Mesenchymal stem cell (in vitro differentiated cells and primary cell): ENCODE measurements around the gene TUBA8.

Experiments
- DNase-seq: peaks from one replicate; pipeline ENCODE4 v3.0.0-alpha.2; 2013
- H2AFZ ChIP-seq: one replicate; pipeline ENCODE4 v1.6.1; 2013; ENCODE audit warnings: low read depth, mild to moderate bottlenecking, control low read depth, inconsistent platforms, low read length, moderate library complexity
- H2AK5ac ChIP-seq: 2 replicates; pipeline ENCODE4 v1.6.1; 2013; ENCODE audit warnings: low read length, moderate library complexity, mild to moderate bottlenecking, inconsistent platforms; ENCODE audit not compliant: severe bottlenecking
- H2BK120ac ChIP-seq: one replicate; pipeline ENCODE4 v1.6.1; 2013; ENCODE audit warnings: low read depth, mild to moderate bottlenecking, inconsistent platforms, low read length, moderate library complexity
- H2BK12ac ChIP-seq, 2 experiments: one replicate each; pipeline ENCODE4 v1.6.1; 2013; ENCODE audit warnings: inconsistent platforms in 2 of 2, low read length in 2 of 2, mild to moderate bottlenecking in 2 of 2, moderate library complexity in 2 of 2, control low read depth in 1 of 2
- H2BK15ac ChIP-seq: one replicate; pipeline ENCODE4 v1.6.1; 2013; ENCODE audit warnings: mild to moderate bottlenecking, low read depth, inconsistent platforms; ENCODE audit not compliant: poor library complexity, severe bottlenecking
- H2BK5ac ChIP-seq: 2 replicates; pipeline ENCODE4 v1.6.1; 2013; ENCODE audit warnings: low read depth, mild to moderate bottlenecking, low read length, control low read depth, inconsistent platforms; ENCODE audit not compliant: poor library complexity, severe bottlenecking
- H3K14ac ChIP-seq, 2 experiments: one replicate each; pipeline ENCODE4 v1.6.1; 2013; ENCODE audit warnings: inconsistent platforms in 2 of 2, low read length in 2 of 2, control low read depth in 1 of 2, mild to moderate bottlenecking in 1 of 2, moderate library complexity in 1 of 2
- H3K18ac ChIP-seq, 2 experiments: one replicate each; pipeline ENCODE4 v1.6.1; 2013; ENCODE audit warnings: inconsistent platforms in 2 of 2, low read length in 2 of 2, control low read depth in 1 of 2, low read depth in 1 of 2, mild to moderate bottlenecking in 1 of 2
- H3K23ac ChIP-seq, 2 experiments: one replicate each; pipeline ENCODE4 v1.6.1; 2013; ENCODE audit warnings: inconsistent platforms in 2 of 2, low read length in 2 of 2, mild to moderate bottlenecking in 2 of 2, moderate library complexity in 2 of 2, control low read depth in 1 of 2
- H3K27ac ChIP-seq: 2 replicates; pipeline ENCODE4 v1.5.1; 2013; ENCODE audit warnings: mild to moderate bottlenecking, moderate library complexity, low read length, control low read depth, inconsistent platforms; ENCODE audit not compliant: poor library complexity, severe bottlenecking
- H3K27me3 ChIP-seq, 2 experiments: 2 replicates each; pipeline versions ENCODE4 v1.6.1 to v1.7.0; 2013; ENCODE audit warnings: low read length in 2 of 2, mild to moderate bottlenecking in 2 of 2, moderate library complexity in 2 of 2, control low read depth in 1 of 2, inconsistent platforms in 1 of 2; ENCODE audit not compliant: control insufficient read depth in 1 of 2, insufficient read depth in 1 of 2
- H3K36me3 ChIP-seq, 2 experiments: 2 replicates each; pipeline versions ENCODE4 v1.6.1 to v1.7.0; 2013; ENCODE audit warnings: low read length in 2 of 2, control low read depth in 1 of 2, inconsistent platforms in 1 of 2, low read depth in 1 of 2, mild to moderate bottlenecking in 1 of 2; ENCODE audit not compliant: insufficient read depth in 2 of 2, control insufficient read depth in 1 of 2
- H3K4ac ChIP-seq, 2 experiments: one replicate each; pipeline ENCODE4 v1.6.1; 2013; ENCODE audit warnings: inconsistent platforms in 2 of 2, low read length in 2 of 2, mild to moderate bottlenecking in 2 of 2, moderate library complexity in 2 of 2, control low read depth in 1 of 2, low read depth in 1 of 2
- H3K4me1 ChIP-seq: 2 replicates; pipeline ENCODE4 v1.6.1; 2013; ENCODE audit warnings: low read depth, low read length, control low read depth; ENCODE audit not compliant: control insufficient read depth, insufficient read depth
- H3K4me2 ChIP-seq: 2 replicates; pipeline ENCODE4 v1.6.1; 2013; ENCODE audit warnings: low read length, mild to moderate bottlenecking, inconsistent platforms; ENCODE audit not compliant: poor library complexity, severe bottlenecking
- H3K4me3 ChIP-seq, 2 experiments: 2 replicates each; pipeline versions ENCODE4 v1.5.1 to v1.7.0; 2013; ENCODE audit warnings: low read length in 2 of 2, mild to moderate bottlenecking in 2 of 2, control low read depth in 1 of 2, low read depth in 1 of 2; ENCODE audit not compliant: insufficient read depth in 1 of 2
- H3K79me1 ChIP-seq: replicated peaks from 2 replicates; pipeline ENCODE4 v1.6.1; 2013; ENCODE audit warnings: mild to moderate bottlenecking, control low read depth, low read length, inconsistent platforms; ENCODE audit not compliant: poor library complexity, severe bottlenecking
- H3K9ac ChIP-seq: 2 replicates; pipeline ENCODE4 v1.7.0; 2013; ENCODE audit warnings: mild to moderate bottlenecking, low read length, moderate library complexity
- H3K9me3 ChIP-seq: 2 replicates; pipeline ENCODE4 v1.7.0; 2013; ENCODE audit warnings: mild to moderate bottlenecking, low read length; ENCODE audit not compliant: control insufficient read depth
- H4K8ac ChIP-seq: one replicate; pipeline ENCODE4 v1.6.1; 2013; ENCODE audit warnings: inconsistent platforms, mild to moderate bottlenecking, low read length, moderate library complexity
- H4K91ac ChIP-seq: one replicate; pipeline ENCODE4 v1.6.1; 2013; ENCODE audit warnings: mild to moderate bottlenecking, low read length, inconsistent platforms
- WGBS: methylation state at CpG from one replicate; pipeline ENCODE4 v1.1.7; 2013; ENCODE audit warnings: mixed read lengths; 5-methylcytosine and 5-hydroxymethylcytosine counted together

Gene TUBA8

GRCh38 chr22:18077639-18078328 lies 32.8 kb upstream of the TUBA8 start, which contains the start of gene PEX26:
TSS of gene PEX26 (plus strand) at chr22:18077990. CDS start at chr22:18078377, 387 bp downstream.
- H2AK5ac ChIP-seq, result peak within 1 kb of the TSS; percentile 57
- H2BK12ac ChIP-seq, result no peak within 1 kb of the TSS
- under 1% methylated on average over 48 of the region's 50 CpGs for WGBS

DNA sequence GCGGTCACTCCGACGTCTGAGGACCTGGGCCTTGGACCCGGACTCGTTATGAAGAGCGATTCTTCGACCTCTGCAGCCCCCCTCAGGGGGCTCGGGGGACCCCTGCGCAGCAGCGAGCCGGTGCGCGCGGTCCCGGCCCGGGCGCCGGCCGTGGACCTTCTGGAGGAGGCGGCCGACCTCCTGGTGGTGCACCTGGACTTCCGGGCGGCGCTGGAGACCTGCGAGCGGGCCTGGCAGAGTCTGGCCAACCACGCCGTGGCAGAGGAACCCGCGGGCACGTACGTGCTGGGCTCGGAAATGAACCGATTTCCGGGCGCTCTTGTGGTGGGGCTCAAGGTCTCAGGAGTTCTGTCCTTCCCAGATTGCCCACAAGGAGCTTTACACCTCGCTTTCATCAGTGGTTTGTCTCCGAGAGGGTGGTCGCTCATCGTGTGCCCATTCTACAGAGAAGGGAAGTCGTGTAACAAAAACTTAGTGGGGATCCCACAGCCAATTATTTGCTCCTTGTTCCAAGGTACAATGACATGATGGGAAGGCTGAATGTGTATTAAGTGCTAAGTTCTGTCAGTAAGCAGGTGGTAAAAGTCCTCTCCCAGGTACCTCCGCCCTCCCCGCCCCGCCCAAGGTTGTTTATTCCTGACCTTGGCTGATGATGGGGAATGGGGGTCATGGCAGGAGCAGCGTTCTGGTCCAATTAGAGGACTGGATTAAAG lies 32.1 kb upstream of the TUBA8 start:
- peaks cover 10% of the 10 kb centered on the region for H3K4me1 ChIP-seq
- H2AK5ac ChIP-seq, result no peak overlapping the region
- WGBS, result 13% methylated on average over 45 of the region's 45 CpGs
- peak overlapping the region; percentile 41 for H2BK15ac ChIP-seq
- peak overlapping the region; percentile 86 to 92 for H3K4me3 ChIP-seq
- H3K36me3 ChIP-seq, result peaks cover 12 to 42% of the 10 kb centered on the region in 2 experiments
- H2BK12ac ChIP-seq, result no peak overlapping the region
- H3K4ac ChIP-seq, result peak overlapping the region in 1 of 2 experiments; percentile 84
- H3K79me1 ChIP-seq, result peaks cover 16% of the 10 kb centered on the region
- H4K91ac ChIP-seq, result no peak overlapping the region
- no peaks in the 10 kb centered on the region for H3K27me3 ChIP-seq
- H3K23ac ChIP-seq, result peak overlapping the region in 1 of 2 experiments; percentile 91
- H2BK120ac ChIP-seq, result no peak overlapping the region
- H3K9ac ChIP-seq, result peak overlapping the region; percentile 99
- no peaks in the 10 kb centered on the region for H3K9me3 ChIP-seq
- H4K8ac ChIP-seq, result peak overlapping the region; percentile 90
- peak; percentile 49 for DNase-seq
- H3K27ac ChIP-seq, result peak overlapping the region; percentile 66
- H3K4me2 ChIP-seq, result peak overlapping the region; percentile 50
- peak overlapping the region; percentile 35 to 91 for H3K18ac ChIP-seq
- H2BK5ac ChIP-seq, result peak overlapping the region; percentile 5
- H2AFZ ChIP-seq, result peak overlapping the region; percentile 48
- H3K14ac ChIP-seq, result peak overlapping the region in 1 of 2 experiments; percentile 14

More at GRCh38 chr22:18077639-18078328, 32.8 kb upstream of the TUBA8 start, which contains the start of gene PEX26:
- Histone ChIP-seq H2BK120ac (no peak within 1 kb of the TSS), H3K4me1 (peaks cover 10% of the 10 kb centered on the region), H3K9me3 (no peaks in the 10 kb centered on the region), H3K27me3 (no peaks in the 10 kb centered on the region), H3K18ac (peak within 1 kb of the TSS; percentile 89 to 96), H2BK15ac (peak within 1 kb of the TSS; percentile 41), H3K23ac (peak within 1 kb of the TSS in 1 of 2 experiments; percentile 91), H2BK5ac (peak within 1 kb of the TSS; percentile 5), H3K4me3 (peak within 1 kb of the TSS; percentile 86 to 92), H3K36me3 (peaks cover 8 to 35% of the 10 kb centered on the region in 2 experiments), H3K4ac (peak within 1 kb of the TSS in 1 of 2 experiments; percentile 84), H3K4me2 (peak within 1 kb of the TSS; percentile 58), H3K79me1 (peaks cover 13% of the 10 kb centered on the region), H4K8ac (peak within 1 kb of the TSS; percentile 90), H2AFZ (peak within 1 kb of the TSS; percentile 84), H3K9ac (peak within 1 kb of the TSS; percentile 99), H3K27ac (peak within 1 kb of the TSS; percentile 66), H4K91ac (peak within 1 kb of the TSS; percentile 87), H3K14ac (peak within 1 kb of the TSS in 1 of 2 experiments; percentile 98)
- DNase-seq, result peak; percentile 96

DNA sequence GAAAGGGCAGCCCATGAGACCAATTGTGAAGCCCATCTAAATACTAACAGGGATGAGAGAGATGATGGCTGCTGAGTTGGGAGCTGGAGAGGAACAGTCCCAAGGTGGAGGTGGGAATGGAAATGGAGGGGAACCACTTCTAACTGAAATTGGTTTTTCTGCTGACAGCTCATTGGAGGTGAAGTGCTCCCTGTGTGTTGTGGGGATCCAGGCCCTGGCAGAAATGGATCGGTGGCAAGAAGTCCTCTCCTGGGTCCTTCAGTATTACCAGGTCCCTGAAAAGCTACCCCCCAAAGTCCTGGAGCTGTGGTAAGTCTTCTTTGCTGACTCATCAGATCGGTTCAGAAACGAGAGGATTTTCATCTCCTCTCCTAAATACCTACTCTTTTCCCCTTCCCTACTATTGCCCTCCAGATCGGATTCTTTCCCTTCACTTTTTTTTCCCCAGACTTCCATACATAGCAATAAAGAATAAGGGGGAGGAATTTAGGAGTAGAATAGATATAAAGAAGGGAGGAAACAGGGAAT lies 30.8 kb upstream of the TUBA8 start:
- H4K8ac ChIP-seq, result no peak overlapping the region
- WGBS, result 100% methylated on average over 3 of the region's 4 CpGs
- no peak overlapping the region for H4K91ac ChIP-seq
- no peak overlapping the region for H3K23ac ChIP-seq
- no peak overlapping the region for H2BK5ac ChIP-seq
- H3K27me3 ChIP-seq, result no peaks in the 10 kb centered on the region
- H3K79me1 ChIP-seq, result peaks cover 19% of the 10 kb centered on the region
- H2AK5ac ChIP-seq, result no peak overlapping the region
- no peak overlapping the region for H3K27ac ChIP-seq
- no peak overlapping the region for H3K14ac ChIP-seq
- no peak overlapping the region for H2AFZ ChIP-seq
- no peak overlapping the region for H3K18ac ChIP-seq
- no peak overlapping the region for H3K4me3 ChIP-seq
- no peak overlapping the region for H2BK15ac ChIP-seq
- no peaks in the 10 kb centered on the region for H3K9me3 ChIP-seq
- no peak overlapping the region for H2BK12ac ChIP-seq
- no peak overlapping the region for H2BK120ac ChIP-seq
- H3K4ac ChIP-seq, result no peak overlapping the region
- no peak for DNase-seq
- H3K9ac ChIP-seq, result peak overlapping the region; percentile 99
- peaks cover 18 to 47% of the 10 kb centered on the region in 2 experiments for H3K36me3 ChIP-seq
- H3K4me1 ChIP-seq, result peaks cover 10% of the 10 kb centered on the region
- H3K4me2 ChIP-seq, result no peak overlapping the region

- Histone ChIP-seq H3K9ac (no peak overlapping the region), H3K79me1 (peaks cover 24% of the 10 kb centered on the region), H2BK15ac (no peak overlapping the region), H3K4me1 (peaks cover 5% of the 10 kb centered on the region), H3K27me3 (no peaks in the 10 kb centered on the region), H4K91ac (peak overlapping the region; percentile 10), H3K4ac (no peak overlapping the region), H3K18ac (no peak overlapping the region), H2BK5ac (no peak overlapping the region), H2AK5ac (no peak overlapping the region), H3K9me3 (no peaks in the 10 kb centered on the region), H3K14ac (no peak overlapping the region), H2BK12ac (no peak overlapping the region), H3K36me3 (peaks cover 28 to 56% of the 10 kb centered on the region in 2 experiments), H3K4me2 (no peak overlapping the region), H2AFZ (no peak overlapping the region), H3K4me3 (no peak overlapping the region), H2BK120ac (no peak overlapping the region), H4K8ac (no peak overlapping the region), H3K23ac (no peak overlapping the region), H3K27ac (no peak overlapping the region)
- no peak for DNase-seq
- 98% methylated on average over 5 of the region's 5 CpGs for WGBS
Observed at GRCh38 chr22:18081416-18081815, 29.2 kb upstream of the TUBA8 start.
